ENCODE results near the gene CRABP2.

CRABP2 gene

DNA sequence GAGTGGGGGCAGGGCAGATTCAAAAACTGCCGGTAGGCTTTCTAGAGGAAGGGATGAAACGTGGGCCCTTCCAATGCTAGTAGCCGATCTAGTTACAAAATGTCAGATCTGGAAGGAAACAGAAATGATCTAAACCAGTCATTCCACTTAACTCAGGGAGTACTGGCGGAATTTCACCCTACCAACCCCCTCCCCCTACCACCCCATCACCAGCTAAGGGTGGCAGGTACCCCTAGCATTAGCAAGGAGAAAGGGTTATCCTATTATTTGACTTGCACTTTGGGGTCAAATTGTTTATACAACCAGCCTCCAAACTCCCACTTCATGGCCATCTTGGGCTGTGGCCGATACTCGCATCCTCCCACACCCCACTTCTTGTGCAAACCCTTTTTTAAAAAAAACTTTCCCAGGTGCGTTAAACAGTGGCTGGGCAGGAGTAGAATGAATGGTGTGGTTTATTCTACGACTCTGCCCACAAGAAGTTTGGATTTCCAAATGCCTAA, 36.1 kb upstream of the CRABP2 start:
- no peak for DNase-seq

DNA sequence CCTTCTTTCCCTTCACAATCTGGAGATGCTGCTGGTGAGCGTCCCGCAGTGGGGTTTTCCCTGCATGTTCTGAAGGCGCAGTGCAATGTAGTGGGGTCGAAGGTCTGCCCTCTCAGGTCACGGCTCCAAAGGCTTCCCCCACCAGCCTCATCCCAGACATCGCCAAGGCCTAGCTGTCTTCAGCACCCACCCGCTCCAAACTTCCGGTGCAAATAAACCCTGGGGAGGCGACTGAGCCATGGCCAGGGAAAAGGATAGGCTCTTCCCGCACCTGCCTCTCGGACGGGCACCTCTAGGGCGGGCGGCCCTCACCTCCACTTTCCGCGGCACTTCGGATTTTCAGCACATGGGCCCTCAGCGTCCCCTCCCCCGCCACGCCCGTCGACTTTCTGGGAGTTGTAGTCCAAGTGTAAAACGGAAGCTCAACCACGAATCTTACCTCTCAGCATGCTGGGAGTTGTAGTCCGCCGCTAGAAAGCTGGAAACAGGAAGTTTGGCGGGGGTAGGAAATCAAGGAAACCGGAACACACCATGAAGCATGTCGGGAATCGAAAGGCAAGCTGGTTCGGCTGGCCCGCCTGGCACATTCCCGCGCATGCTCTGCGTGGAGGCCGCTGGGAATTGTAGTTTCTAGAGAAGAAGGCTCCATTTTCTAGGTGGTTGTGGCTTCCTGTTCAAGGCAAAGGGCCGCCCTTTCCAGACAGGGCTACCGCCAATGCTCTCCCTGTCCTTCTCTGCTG, 35.5 kb upstream of the CRABP2 start, which contains the start of gene MRPL24:
Gene MRPL24, minus strand, starts transcription at position 348 of the 740 bp plus-strand sequence. CDS start 2,384 bp downstream, outside the sequence.
- peak; percentile 99 for DNase-seq

DNA sequence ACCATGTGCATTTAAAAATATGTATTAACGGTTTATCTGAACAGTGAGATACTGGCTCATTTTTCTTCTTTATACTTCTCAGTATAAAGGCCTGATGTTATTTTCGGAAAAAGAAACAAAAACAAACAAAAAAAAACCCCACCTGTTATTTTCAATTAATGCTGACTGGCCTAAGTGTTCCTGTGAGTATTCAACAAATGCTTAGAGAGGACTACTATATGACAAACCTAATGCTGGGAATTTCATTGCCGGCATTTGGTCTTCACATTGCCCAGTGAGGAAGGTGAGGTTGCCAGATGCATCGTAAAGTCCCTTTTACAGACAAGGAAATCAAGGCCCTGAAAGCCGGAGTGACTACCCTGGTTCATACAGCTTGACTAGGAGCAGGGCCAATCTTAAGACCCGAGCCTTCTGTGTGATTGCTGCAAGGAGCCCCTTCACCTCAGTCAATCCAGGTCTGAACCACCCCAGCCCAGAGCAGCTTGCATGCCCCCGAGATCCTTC, 34.9 kb upstream of the CRABP2 start:
- DNase-seq = no peak

DNA sequence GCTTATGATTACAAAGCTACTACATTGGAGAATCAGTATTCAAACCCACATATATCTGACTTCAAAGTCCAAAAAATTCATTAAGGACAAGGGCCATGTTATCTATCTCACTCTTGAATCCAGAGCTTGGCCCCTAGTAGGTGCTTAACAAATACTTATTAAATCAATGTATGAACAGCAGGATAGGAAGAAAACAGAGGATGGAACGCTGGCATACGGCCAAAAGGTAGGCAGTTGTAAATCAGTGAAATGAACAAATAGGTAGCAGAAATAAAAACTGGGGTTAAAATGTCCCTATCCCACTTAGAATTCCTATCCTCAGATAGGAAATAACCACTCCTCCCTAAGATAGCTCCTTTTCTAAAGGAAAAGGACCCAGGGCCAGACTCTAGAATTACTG, 33.5 kb upstream of the CRABP2 start:
- DNase-seq = no peak

DNA sequence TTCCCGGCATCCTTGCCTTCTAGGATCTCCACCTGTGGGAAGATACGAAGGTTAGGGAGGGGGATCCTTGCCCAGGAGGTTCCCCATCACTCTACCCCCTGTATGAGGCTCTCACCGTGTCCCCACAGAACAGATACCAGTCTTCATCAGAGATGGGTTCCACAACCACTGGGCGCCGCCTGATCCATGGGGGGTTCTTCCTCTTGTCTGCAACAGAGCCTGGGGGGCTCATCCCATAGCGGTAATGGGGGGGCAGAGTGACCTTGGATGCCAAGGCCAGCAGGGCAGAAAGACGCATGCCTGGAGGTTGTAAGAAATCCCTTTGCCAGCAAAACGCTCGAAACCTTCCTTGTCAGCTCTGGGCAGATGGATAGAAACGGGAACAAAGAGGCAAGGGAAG, 33.0 kb upstream of the CRABP2 start:
- DNase-seq = no peak

DNA sequence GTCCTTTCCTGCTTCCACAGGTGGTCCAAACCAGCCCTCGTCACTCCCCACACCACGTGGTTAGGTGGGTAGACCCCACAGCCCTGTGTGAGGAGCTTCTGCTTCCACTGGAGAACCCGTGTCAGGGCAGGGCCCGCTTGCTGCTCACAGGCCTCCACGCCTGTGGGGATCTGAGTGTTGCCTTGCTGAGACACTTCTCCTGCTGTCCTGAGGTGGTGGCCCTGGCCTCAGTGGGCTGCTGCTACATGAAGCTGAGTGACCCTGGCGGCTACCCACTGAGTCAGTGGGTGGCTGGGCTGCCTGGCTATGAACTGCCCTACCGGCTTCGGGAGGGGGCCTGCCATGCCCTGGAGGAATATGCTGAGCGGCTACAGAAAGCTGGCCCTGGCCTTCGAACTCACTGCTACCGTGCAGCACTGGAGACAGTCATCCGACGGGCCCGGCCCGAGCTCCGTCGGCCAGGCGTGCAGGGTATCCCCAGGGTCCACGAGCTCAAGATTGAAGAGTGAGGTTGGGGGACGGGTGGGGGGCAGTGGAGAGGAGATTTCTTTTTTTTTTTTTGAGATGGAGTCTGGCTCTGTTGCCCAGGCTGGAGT, 28.7 kb upstream of the CRABP2 start:
- no peak for DNase-seq

DNA sequence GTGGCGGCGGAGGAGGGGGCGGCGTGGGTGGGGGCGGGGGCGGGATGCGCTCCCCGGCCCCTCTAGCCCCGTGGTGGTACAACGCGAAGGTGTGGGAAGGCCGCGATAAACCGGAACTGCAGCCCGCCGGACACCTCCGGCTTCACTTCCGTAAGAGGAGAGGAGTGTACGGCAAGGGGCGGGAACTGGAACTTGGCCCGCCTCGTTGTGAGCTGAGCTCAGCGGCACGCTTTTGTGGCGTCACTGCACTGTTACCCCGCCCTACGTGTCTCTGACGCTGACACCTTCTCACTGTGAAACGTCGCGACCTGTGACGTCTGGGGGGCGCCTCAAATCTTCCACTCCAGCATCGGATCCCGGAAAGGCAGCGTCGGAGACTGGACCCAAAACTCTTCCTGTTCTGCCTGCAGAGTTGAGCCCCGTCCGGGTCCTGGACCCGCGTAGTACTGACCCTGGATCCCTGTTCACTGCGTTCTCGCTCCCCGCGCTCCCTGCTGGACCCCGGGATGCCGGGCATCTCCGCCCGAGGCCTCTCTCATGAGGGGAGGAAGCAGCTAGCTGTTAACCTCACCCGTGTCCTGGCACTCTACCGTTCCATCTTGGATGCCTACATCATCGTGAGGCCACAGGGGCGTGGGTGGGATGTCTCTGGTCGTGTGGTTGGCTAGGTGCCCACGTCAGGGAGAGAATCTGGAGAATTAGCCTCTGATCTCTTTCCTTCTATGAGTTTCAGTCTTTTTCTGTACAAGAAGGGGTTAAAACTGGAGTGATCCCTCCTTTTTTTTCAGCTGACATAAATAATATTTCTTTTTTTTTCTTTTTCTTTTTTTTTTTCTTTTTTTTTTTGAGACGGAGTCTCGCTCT, 23.4 kb upstream of the CRABP2 start, which contains the start of gene ISG20L2:
Gene ISG20L2, minus strand, starts transcription at position 168 of the 864 bp plus-strand sequence. CDS start 1,114 bp downstream, outside the sequence.
- peak; percentile 99 for DNase-seq

DNA sequence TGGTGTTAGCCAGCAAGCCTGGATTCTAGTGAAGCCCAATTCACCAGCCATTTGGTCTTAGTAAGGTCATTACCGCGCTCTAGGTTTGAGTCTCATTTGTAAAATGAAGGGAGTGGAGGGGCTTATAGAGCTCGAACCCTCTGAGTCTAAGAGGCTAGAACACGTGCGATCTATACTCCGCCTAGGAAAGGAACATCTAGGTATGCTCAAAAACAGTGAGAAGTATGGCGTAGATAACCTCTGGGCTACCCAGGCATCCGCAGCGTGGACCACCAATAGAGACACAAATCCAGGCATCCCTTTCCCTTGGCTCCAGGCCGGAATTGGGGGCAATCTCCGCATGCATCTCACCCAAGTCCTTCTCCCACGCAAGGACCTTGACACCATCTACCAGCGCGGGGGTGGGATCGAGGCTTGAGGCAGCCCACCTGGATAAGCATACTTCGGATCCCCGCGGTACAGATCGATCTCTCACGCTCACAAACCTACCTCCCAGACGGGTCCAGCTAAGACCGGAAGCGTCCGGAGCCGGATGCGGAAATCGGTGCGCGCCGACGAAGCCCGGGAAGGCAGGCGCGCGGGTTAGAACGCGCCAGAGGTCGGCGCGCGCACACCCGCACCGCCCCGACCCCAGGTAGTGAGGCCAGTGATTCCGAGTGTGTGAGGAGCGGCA, 22.7 kb upstream of the CRABP2 start, which contains the start of gene METTL25B:
Gene METTL25B, plus strand, starts transcription at position 544 of the 673 bp plus-strand sequence. CDS start 636 bp downstream, outside the sequence.
- DNase-seq = peak; percentile 82

DNA sequence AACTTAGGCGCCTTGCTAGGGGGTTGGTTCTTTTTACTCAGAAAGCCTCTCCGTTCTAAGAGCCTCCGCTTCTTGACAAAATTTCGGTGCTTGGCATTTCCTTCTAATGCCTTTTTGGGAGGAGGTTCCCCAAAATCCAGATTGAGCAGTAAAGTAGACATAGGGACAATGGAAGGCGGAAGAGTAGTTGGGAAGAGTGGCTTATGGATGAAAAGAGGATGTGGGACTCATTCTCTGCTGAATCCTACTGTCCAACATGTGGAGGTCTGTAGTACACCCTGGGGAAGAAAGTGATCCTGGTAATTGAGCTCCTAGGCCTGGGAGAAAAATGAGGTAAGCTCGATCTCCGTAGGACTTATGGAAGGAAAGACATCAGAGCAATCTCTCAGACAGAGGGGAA, 22.1 kb upstream of the CRABP2 start:
- no peak for DNase-seq

DNA sequence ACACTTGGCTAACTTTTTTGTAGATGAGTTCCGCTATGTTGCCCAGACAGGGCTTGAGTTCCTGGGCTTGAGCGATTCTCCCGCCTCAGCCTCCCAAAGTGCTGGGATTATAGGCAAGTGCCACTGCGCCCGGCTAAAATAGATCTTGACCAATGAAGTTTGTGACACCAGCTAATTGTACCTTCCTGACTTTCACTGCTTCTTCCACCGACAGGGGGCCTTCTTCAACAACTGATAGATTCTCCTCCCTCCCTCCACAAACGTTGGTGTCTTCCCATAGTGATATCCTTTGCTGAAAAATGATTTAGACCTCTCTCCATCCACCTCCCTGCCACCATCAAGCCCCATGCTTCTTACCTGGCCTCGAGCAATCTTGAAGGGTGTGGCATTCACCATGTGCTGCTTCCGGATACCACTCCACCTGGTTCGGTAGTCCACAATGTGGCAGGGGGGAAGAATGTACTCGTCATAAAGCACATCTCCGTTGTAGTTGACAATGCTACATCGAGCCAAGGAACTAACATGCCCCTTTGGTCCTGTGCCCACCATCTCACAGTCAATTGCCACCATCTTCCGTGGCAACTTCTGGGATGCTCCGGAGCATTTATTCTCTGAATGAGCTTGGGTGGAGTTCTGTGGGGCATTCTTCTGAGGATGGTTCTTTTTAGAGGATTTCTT, 21.3 kb upstream of the CRABP2 start:
- peak; percentile 67 for DNase-seq

DNA sequence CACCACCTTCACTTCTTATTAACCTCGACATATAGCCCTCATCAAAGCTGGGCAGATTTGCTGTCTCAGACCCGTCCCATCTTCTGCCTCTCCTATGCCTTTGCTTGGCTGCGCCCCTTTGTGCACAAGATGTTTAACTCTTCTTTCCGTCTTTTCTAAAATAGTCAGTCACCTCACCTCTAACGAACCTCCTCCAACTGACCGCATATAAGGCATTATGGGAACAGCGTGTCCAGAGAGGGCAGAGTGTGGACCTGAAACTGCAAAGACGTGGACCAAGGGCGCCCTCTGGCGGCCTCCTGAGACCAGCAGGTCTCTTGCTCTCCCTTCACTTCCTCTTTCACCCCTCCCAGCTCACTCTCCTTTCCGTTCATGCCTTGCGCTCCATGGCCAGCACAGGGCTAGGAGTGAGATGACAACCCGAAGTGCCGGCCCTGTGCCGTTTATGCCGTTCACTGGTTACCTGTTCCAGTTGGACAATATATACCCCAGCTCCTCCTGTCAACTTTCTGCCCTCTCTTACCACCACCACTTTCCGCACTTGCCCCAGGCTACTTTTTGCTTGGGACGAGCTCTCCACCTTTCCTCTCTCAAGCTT, 20.4 kb upstream of the CRABP2 start:
- peak; percentile 88 for DNase-seq

DNA sequence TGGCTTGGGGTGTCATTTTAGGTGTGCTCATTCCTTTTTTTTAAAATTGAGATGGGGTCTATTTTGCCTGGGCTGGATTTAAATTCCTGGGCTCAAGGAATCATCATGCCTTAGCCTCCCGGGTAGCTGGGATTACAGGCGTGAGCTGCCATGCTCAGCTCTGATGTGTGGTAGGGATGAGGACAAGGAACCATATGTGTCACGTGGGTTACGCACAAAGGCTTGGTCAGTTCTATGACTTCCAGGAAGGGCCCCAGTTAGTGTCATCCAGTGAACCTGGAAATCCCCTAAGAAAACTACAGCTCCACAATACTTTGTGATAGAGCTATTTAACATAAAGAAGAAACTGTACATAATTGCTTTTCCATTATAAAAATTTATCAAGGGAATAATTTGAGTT, 16.2 kb upstream of the CRABP2 start:
- DNase-seq = peak; percentile 18

DNA sequence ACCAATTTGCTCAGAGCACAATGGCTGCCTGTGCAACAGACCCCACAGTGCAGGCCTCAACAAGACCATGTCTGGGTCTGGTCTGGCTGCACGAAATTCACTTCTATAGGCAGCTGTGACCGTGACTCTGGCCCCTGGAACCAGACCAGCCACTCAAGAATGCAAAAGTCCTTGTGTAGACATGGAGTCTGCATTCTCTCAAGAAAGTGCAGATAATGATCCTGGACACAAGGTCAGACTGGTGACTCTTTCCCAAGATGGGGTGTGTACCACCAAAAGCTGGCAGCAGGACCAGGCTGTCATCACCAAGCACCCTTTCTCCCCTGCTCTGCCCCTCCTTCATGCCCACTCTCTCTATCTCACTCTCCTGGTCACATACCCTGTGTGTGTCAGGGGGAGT, 15.7 kb upstream of the CRABP2 start:
- no peak for DNase-seq

DNA sequence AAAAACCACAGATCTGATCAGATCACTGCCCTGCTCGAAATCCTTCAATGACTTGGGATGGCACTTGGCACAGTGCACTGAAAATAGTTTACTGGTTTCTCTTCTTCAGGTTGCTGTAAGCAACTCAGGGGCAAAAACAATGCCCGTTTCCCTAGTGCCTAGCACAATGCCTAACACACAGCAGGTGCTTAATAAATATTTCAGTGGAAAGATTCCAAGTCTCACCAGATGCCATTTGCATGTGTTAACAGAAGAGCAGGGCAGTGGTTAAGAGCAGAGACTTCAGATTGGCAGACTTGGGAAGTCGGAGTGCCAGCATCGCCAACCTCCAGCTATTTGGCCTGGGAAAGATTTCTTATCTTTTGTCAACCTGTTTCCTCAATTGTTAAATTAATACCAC, 12.0 kb upstream of the CRABP2 start:
- no peak for DNase-seq

DNA sequence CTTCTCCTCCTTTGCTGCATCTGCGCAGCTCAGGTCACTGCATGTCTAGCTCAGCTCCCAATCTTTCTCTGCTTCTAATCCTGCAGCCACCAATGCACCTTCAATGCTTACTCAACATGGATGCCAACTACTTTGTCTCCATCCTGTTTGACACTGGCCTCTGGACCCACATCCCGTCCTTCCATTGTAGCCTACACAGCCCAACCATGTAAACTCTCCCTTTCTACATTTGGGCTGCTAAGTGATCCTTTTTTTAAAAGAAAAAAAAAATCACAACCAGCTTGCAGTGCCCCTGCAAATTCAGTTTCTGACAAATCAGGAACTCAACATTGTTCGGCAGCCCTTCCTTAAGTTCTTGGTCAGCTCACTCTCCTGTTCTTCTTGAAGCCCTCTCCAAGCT, 9.4 kb upstream of the CRABP2 start:
- no peak for DNase-seq

DNA sequence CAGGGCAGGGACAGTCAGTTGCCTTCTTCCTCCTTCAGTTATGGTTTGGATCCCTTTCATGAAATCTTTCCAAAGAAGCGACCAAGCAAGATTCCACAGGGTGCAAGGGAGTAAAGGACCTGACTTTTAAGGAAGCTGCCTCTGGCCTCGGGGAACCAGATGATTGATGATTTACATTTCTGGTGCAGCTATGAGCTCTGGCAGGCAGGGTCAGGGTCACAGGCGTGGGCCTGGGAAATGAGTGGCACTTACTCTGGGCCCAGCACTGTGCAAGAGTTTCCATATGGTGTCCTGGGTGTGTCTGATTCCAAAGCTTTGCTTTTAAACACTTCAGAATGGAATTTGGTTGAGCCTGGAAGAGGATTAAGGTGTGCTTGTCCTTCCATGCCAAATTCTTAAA, 7.2 kb upstream of the CRABP2 start:
- no peak for DNase-seq

DNA sequence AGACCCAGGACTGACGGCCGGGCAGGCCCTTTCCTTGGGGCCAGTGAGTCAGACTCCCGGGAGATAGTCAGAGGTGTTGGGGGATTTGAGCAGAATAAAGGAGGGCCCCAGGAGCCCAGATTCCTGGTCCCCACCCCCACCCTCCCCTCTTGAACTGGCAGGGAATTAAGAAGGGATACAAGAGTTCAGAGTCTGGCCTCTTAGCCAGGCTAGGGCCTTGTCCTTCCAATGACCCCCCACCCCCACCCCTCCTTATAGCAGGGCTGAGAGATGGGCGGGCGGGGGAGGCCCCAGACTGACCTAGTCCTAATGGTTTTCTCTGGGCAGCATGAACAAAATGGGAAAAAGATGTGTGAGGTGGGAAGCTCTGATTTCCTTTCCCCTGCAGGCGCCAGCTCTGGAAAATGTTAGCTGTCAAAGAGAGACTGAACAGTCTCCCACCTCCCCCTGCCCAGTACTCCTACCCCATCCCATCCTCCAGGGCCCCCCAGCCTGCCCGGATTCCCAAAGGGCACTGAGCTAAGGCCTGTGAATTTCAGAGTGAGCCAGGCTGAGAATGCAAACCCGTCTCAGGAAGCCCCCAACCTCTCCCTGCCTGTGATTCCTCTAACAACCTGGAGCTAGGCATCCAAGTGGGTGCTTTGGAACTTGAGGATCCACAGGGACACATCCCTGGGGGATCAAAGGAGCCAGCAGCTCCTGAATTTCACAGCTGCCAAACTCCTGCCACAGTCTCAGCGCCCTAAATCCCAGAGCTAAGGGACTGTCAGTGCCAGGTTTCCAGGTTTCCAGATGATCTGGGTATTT, 5.8 kb upstream of the CRABP2 start:
- DNase-seq = no peak

DNA sequence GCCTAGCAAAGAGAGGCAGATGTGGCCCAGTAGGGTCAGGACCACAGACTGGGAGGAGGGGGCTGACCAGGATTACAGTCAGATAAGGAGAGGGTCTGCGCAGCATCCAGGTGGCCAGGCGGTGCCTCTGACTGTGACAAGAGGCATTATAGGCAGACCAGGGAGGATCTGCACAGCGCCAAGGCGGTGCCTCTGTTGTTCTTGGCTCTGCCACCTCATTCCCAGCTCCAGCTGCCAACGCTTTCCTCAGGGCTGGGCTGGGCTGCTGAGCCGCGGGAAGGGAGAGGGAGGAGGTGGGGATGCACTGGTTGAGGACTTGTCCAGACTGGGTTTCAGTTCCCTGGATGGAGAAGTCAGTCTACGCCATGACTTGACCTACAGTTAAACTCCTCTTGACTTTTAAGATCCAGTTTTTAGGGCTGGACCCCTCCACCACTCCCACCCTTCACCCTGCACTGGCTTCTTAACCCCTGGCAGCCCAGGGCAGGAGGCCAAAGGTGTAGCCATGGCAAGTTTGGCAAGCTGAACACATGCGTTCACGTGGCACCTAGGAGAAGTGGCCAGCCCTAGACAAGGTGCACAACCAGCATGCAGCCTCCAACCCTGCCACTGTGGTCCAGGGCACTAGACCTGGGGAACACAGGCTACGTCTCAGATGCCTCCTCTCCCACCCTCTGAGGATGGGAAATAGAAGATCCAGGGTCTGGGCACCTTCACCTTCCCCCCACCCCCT, 4.5 kb upstream of the CRABP2 start:
- no peak for DNase-seq

DNA sequence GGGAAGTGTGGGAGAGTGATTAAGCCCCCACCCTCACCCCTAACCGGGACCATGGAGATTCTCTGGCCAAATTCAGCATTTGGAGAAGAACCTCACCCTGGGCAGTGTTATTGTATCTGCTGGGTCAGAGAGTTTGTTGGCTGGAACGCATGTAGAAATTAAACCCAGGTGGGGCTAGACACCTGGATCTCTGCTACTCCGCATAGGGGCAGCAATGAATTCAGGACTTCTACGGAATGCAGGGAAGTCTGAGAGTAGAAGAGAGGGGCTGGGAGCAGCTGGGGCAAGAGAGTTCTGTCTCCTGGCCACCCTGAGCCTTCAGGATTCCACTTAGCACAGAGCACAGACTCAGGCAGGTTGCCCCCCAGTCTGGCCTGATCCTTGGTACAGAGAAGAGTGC, 3.6 kb upstream of the CRABP2 start:
- DNase-seq = no peak

DNA sequence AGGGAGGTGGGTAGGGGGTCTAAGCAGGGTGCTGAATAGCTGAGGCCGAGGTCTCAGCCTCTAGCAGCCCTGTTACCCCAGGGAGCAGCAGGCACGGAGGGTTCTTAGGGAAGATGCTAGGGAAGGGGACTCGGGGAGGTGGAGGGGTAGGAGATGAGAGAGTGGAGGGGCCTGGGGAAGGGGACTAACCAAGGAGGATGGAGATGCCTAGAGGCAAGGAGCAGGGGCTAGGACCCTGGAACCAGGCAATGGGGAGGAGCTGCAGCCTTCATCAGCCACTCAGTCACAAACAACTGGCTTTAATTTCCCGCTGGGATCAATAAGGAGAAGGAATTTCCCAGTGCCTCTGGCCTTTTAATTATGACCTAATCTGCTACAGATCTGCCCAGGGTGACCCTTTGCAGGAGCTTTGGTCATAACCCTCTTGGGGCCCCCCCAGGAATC, 2.9 kb upstream of the CRABP2 start:
- DNase-seq = no peak
